ENCODE measurements around the gene GSE1.

- peak in 1 of 3 experiments; percentile 28 for TF ChIP-seq CTCF (IDR thresholded peaks at IDR 0.05)
- TF ChIP-seq POLR2A (IDR thresholded peaks at IDR 0.05): no peak
These were observed 1.5 kb upstream of the GSE1 start for GRCh38 chr16:85611444-85612190.

Measured in testis (tissue), 2 donors.